ENCODE measurements around the gene KCTD6.
A peak's percentile ranks its signal among the peaks of the same experiment; 100 is the strongest.
"Not testable (repeated sequence)": the region's sequence is repeated elsewhere in the genome, so short reads cannot be mapped to it uniquely, and the experiment has no call there.

Gene KCTD6

GRCh38 chr3:58527440-58527839 is 35.5 kb downstream of the KCTD6 start:
- DNase-seq, result not testable (repeated sequence)

- DNase-seq, result no peak
These were observed 36.7 kb downstream of the KCTD6 start for GRCh38 chr3:58528629-58529028.

- no peak for DNase-seq
These were observed 37.8 kb downstream of the KCTD6 start for GRCh38 chr3:58529516-58530353.

GRCh38 chr3:58530354-58530865 is 38.5 kb downstream of the KCTD6 start:
- no peak for DNase-seq

- no peak for DNase-seq
These were observed 39.7 kb downstream of the KCTD6 start for GRCh38 chr3:58531555-58531954.

- no peak for DNase-seq
These were observed 40.1 kb downstream of the KCTD6 start for GRCh38 chr3:58531956-58532355.

GRCh38 chr3:58532794-58533220 is 40.9 kb downstream of the KCTD6 start:
- no peak for DNase-seq

- DNase-seq, result no peak
These were observed 42.9 kb downstream of the KCTD6 start for GRCh38 chr3:58534592-58535494.

- DNase-seq, result peak; percentile 51
These were observed 43.9 kb downstream of the KCTD6 start for GRCh38 chr3:58535531-58536500.

- no peak for DNase-seq
These were observed 44.9 kb downstream of the KCTD6 start, which contains the start of gene ACOX2 for GRCh38 chr3:58536501-58537411. ACOX2 (minus strand) TSS chr3:58537190; CDS start chr3:58535106, 2,084 bp downstream.

GRCh38 chr3:58537412-58538301 is 45.8 kb downstream of the KCTD6 start:
- no peak for DNase-seq

GRCh38 chr3:58539626-58540025 is 47.7 kb downstream of the KCTD6 start:
- DNase-seq, result no peak

- DNase-seq, result no peak
These were observed 48.4 kb downstream of the KCTD6 start for GRCh38 chr3:58540176-58540858.

GRCh38 chr3:58544541-58544940 is 52.6 kb downstream of the KCTD6 start:
- DNase-seq, result no peak

GRCh38 chr3:58551636-58552180 is 59.8 kb downstream of the KCTD6 start:
- DNase-seq, result no peak

Data from DMS 273 treated with DMSO at 0.1 percent for 48 hours (cell line).